ENCODE data around the gene KRT72.

Gene KRT72

GRCh38 chr12:52608826-52609630 is 7.8 kb upstream of the KRT72 start:
- H3K4me1 ChIP-seq (ENCODE audit: insufficient read depth, low read length, severe bottlenecking): no peaks in the 10 kb centered on the region
- H3K27me3 ChIP-seq (ENCODE audit: insufficient read depth, low read length): peaks cover 4% of the 10 kb centered on the region; the same call in 1 of the 2 replicates
- no peaks in the 10 kb centered on the region for H3K9me3 ChIP-seq (ENCODE audit: low read length)
- no peaks in the 10 kb centered on the region for H3K36me3 ChIP-seq (ENCODE audit: insufficient read depth, low read length)
- no peak overlapping the region for H3K27ac ChIP-seq (ENCODE audit: low read depth, low read length, poor library complexity, severe bottlenecking)
- H2AFZ ChIP-seq (ENCODE audit: low read length): no peak overlapping the region
- H3F3A ChIP-seq (ENCODE audit: insufficient read depth, low read length): no peaks in the 10 kb centered on the region
- H3K9me2 ChIP-seq (ENCODE audit: low read depth, low read length): no peaks in the 10 kb centered on the region
- H3K79me2 ChIP-seq (ENCODE audit: insufficient read depth, low read length): no peaks in the 10 kb centered on the region
- no peak overlapping the region for H3K4me3 ChIP-seq (ENCODE audit: low read depth, low read length, poor library complexity, severe bottlenecking)
- no peaks in the 10 kb centered on the region for H4K20me1 ChIP-seq (ENCODE audit: insufficient read depth, low read length)
- no peak overlapping the region for H3K9ac ChIP-seq (ENCODE audit: low read length)
- no peak overlapping the region for H3K4me2 ChIP-seq (ENCODE audit: low read length)
- no peak for TF ChIP-seq CTCF (IDR thresholded peaks at IDR 0.05; ENCODE audit: low read length)
- no peak for TF ChIP-seq EZH2 (IDR thresholded peaks at IDR 0.05; ENCODE audit: borderline replicate concordance, low read length)

- no peaks in the 10 kb centered on the region for H3K79me2 ChIP-seq (ENCODE audit: insufficient read depth, low read length)
- no peaks in the 10 kb centered on the region for H3K36me3 ChIP-seq (ENCODE audit: insufficient read depth, low read length)
- H3K4me3 ChIP-seq (ENCODE audit: low read depth, low read length, poor library complexity, severe bottlenecking): no peak overlapping the region
- no peak overlapping the region for H3K9ac ChIP-seq (ENCODE audit: low read length)
- H3K4me2 ChIP-seq (ENCODE audit: low read length): no peak overlapping the region
- no peaks in the 10 kb centered on the region for H3K9me2 ChIP-seq (ENCODE audit: low read depth, low read length)
- TF ChIP-seq CTCF (IDR thresholded peaks at IDR 0.05; ENCODE audit: low read length) (no peak), EZH2 (IDR thresholded peaks at IDR 0.05; ENCODE audit: borderline replicate concordance, low read length) (no peak)
- H4K20me1 ChIP-seq (ENCODE audit: insufficient read depth, low read length): no peaks in the 10 kb centered on the region
- no peak overlapping the region for H3K27ac ChIP-seq (ENCODE audit: low read depth, low read length, poor library complexity, severe bottlenecking)
- H3K9me3 ChIP-seq (ENCODE audit: low read length): no peaks in the 10 kb centered on the region
- no peak overlapping the region for H2AFZ ChIP-seq (ENCODE audit: low read length)
- H3K27me3 ChIP-seq (ENCODE audit: insufficient read depth, low read length): peaks cover 4% of the 10 kb centered on the region; the same call in 1 of the 2 replicates
- H3F3A ChIP-seq (ENCODE audit: insufficient read depth, low read length): no peaks in the 10 kb centered on the region
- no peaks in the 10 kb centered on the region for H3K4me1 ChIP-seq (ENCODE audit: insufficient read depth, low read length, severe bottlenecking)
These were observed 6.9 kb upstream of the KRT72 start for GRCh38 chr12:52608161-52608560.

- Histone ChIP-seq H4K20me1 (ENCODE audit: insufficient read depth, low read length) (no peaks in the 10 kb centered on the region), H3K27ac (ENCODE audit: low read depth, low read length, poor library complexity, severe bottlenecking) (no peak overlapping the region), H3K9ac (ENCODE audit: low read length) (no peak overlapping the region), H3K4me2 (ENCODE audit: low read length) (no peak overlapping the region), H3K27me3 (ENCODE audit: insufficient read depth, low read length) (peaks cover 4% of the 10 kb centered on the region; the same call in 1 of the 2 replicates), H2AFZ (ENCODE audit: low read length) (no peak overlapping the region), H3K9me3 (ENCODE audit: low read length) (no peaks in the 10 kb centered on the region), H3K4me1 (ENCODE audit: insufficient read depth, low read length, severe bottlenecking) (no peaks in the 10 kb centered on the region), H3F3A (ENCODE audit: insufficient read depth, low read length) (no peaks in the 10 kb centered on the region), H3K36me3 (ENCODE audit: insufficient read depth, low read length) (no peaks in the 10 kb centered on the region), H3K4me3 (ENCODE audit: low read depth, low read length, poor library complexity, severe bottlenecking) (no peak overlapping the region), H3K79me2 (ENCODE audit: insufficient read depth, low read length) (no peaks in the 10 kb centered on the region), H3K9me2 (ENCODE audit: low read depth, low read length) (no peaks in the 10 kb centered on the region)
- TF ChIP-seq CTCF (IDR thresholded peaks at IDR 0.05; ENCODE audit: low read length) (no peak), EZH2 (IDR thresholded peaks at IDR 0.05; ENCODE audit: borderline replicate concordance, low read length) (no peak)
These were observed 6.1 kb upstream of the KRT72 start for GRCh38 chr12:52607314-52607713.
